ENCODE data around the gene CEP57L1. TPM values are rescaled to one million over a fixed set of nuclear protein-coding genes. Genes with fewer than 3 reads are reported as not detected.

Gene CEP57L1
- total and polyA plus RNA-seq, 2 experiments from 2014 or later: 14.5 to 15.8 TPM

GRCh38 chr6:109117346-109118035, 22.2 kb downstream of the CEP57L1 start:
- Histone ChIP-seq H3K36me3 (no peaks in the 10 kb centered on the region), H3K27me3 (no peaks in the 10 kb centered on the region), H3K9me3 (ENCODE audit: low read depth) (no peaks in the 10 kb centered on the region), H3K4me1 (ENCODE audit: low read depth) (no peaks in the 10 kb centered on the region), H3K27ac (no peak overlapping the region), H3K4me3 (no peak overlapping the region)
- TF ChIP-seq CTCF (IDR thresholded peaks at IDR 0.05; ENCODE audit: low read depth, low read length): no peak
- no peak for DNase-seq (ENCODE audit: low read depth in 1 of 2, low spot score in 1 of 2)

GRCh38 chr6:109118337-109118736, 23.0 kb downstream of the CEP57L1 start:
- H3K36me3 ChIP-seq: no peaks in the 10 kb centered on the region
- H3K4me3 ChIP-seq: no peak overlapping the region
- no peak for TF ChIP-seq CTCF (IDR thresholded peaks at IDR 0.05; ENCODE audit: low read depth, low read length)
- H3K4me1 ChIP-seq (ENCODE audit: low read depth): no peaks in the 10 kb centered on the region
- no peak overlapping the region for H3K27ac ChIP-seq
- no peaks in the 10 kb centered on the region for H3K27me3 ChIP-seq
- H3K9me3 ChIP-seq (ENCODE audit: low read depth): no peaks in the 10 kb centered on the region
- DNase-seq (ENCODE audit: low read depth in 1 of 2, low spot score in 1 of 2): no peak

- Histone ChIP-seq H3K9me3 (ENCODE audit: low read depth) (no peaks in the 10 kb centered on the region), H3K27ac (no peak overlapping the region), H3K4me3 (no peak overlapping the region), H3K36me3 (no peaks in the 10 kb centered on the region), H3K4me1 (ENCODE audit: low read depth) (no peaks in the 10 kb centered on the region), H3K27me3 (no peaks in the 10 kb centered on the region)
- no peak for TF ChIP-seq CTCF (IDR thresholded peaks at IDR 0.05; ENCODE audit: low read depth, low read length)
- DNase-seq (ENCODE audit: low read depth in 1 of 2, low spot score in 1 of 2): peak in 1 of 2 donors; percentile 14
Measured at GRCh38 chr6:109118871-109119354, 23.6 kb downstream of the CEP57L1 start.

GRCh38 chr6:109121411-109121810, 26.1 kb downstream of the CEP57L1 start:
- no peak overlapping the region for H3K27ac ChIP-seq
- no peaks in the 10 kb centered on the region for H3K4me1 ChIP-seq (ENCODE audit: low read depth)
- H3K4me3 ChIP-seq: no peak overlapping the region
- DNase-seq (ENCODE audit: low read depth in 1 of 2, low spot score in 1 of 2): peak in 1 of 2 donors; percentile 14
- H3K27me3 ChIP-seq: no peaks in the 10 kb centered on the region
- TF ChIP-seq CTCF (IDR thresholded peaks at IDR 0.05; ENCODE audit: low read depth, low read length): no peak
- no peaks in the 10 kb centered on the region for H3K9me3 ChIP-seq (ENCODE audit: low read depth)
- no peaks in the 10 kb centered on the region for H3K36me3 ChIP-seq

GRCh38 chr6:109124219-109124618, 28.9 kb downstream of the CEP57L1 start:
- TF ChIP-seq CTCF (IDR thresholded peaks at IDR 0.05; ENCODE audit: low read depth, low read length): no peak
- Histone ChIP-seq H3K4me1 (ENCODE audit: low read depth) (no peaks in the 10 kb centered on the region), H3K27me3 (no peaks in the 10 kb centered on the region), H3K9me3 (ENCODE audit: low read depth) (no peaks in the 10 kb centered on the region), H3K36me3 (no peaks in the 10 kb centered on the region), H3K27ac (no peak overlapping the region), H3K4me3 (no peak overlapping the region)
- DNase-seq (ENCODE audit: low read depth in 1 of 2, low spot score in 1 of 2): no peak
